Suppressor macrophage treated with lipopolysaccharide for 1 hour (primary cell): ENCODE results near the gene EGLN3.
"Not testable (repeated sequence)": the region's sequence is repeated elsewhere in the genome, so short reads cannot be mapped to it uniquely, and the experiment has no call there.

Experiments used
- DNase-seq, 3 donors: peaks; one replicate each; pipeline ENCODE4 v3.0.0-alpha.2; 2020 to 2022

Gene EGLN3

DNA sequence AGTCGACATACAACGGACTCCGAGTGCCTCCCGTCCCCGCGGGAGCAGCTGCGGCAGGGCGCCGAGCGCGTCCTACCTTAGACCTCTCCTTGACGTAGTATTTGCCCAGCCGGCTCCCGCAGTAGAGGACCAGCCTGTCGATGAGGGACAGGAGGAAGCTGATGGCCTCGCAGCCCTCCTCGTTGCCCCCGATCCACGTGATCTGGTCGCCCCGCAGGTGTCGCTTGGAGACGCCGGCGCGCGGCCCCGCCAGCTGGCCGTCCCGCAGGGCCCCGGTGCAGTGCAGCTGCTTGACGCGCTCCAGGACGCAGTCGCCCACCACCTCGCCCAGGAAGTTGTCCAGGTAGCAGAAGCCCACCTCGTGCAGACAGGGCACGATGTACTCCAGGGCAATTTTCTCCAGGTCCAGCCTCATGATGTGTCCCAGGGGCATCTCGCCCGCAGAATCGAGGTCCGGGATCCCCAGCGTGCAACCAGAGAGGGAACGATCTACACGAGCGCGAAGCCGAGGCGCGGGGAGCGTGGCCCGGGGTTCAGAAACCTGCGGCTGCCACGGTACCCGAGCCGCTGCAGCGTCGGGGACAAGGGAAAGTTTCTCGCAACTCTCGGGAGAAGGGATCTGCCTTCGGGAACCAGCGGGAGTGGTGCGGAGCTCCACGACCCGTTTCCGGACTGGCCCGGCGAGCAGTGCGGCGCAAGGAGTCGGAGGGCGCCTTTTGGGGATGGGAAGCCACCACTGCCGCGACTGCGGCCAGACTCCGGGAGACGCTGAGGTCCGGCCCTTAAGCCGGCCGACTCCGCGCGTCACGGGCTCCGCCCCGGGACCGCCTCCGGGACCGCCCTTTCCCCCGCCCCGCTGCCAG, at the start of gene EGLN3:
EGLN3 (minus strand) TSS at position 755 of the 863 bp plus-strand sequence; CDS start at position 433, 322 bp downstream.
- DNase-seq = peak; percentile 78 to 92 (median 86)

DNA sequence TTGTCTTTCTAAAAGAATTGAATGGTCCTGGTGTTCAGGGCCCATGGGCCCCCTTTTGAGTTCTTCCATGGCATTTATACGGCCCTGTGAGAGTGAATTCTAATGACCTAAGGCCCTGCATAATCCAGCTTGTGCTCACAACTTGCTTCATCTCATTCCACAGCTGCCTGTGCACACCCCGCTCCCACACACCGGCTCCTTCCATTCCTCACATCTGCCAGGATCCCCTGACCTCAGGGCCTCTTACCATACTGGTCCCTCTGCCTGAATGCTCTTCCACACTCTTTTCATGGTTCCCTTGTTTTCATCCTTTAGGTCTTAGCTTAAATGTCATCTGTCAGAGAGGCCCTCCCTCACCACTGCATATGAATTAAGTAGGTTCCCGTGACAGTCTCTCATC, 49.5 kb upstream of the EGLN3 start:
- no peak for DNase-seq

DNA sequence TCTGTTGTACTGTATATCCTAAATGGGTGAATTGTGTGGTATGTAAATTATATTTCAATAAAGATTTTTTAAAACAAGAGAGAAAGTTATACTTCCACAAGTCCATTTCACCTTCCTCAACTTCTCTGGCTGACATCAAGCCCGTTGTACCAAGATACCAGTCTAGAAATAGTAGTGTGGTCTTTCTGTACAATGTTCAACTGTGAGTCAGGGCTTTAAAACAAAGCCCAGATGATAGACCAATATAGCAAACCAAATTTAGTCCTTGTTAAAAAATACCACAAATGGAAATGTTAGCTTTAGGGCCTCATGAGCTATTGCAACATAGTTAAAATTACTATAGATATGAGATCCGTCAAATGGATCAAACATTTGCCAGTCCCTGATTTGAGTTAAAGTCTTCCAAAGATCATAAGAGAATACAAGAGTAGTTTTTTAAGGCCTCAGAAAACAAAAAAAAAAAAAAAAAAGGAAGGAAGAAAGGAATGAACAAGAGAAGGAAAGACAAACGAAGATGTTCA, 49.0 kb upstream of the EGLN3 start:
- no peak for DNase-seq

DNA sequence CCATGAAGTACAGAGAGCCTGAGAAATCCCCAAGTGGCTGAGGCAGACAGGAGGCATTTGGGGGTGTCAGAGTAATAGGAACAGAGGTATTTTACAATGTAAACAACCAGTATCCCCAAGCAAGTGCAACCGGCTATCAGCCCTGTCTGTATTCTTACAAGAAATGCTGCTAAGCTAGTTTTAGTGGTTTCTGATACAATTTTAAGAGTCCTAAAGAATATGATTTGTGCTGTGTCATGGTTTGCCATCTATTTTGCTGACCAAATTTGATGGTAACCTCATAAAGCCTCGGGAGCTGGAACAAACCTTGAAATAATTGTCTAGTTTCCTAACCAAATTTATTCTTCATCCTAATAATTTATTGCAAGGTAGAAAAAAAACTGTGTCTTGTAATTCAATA, 46.7 kb upstream of the EGLN3 start:
- DNase-seq = no peak

DNA sequence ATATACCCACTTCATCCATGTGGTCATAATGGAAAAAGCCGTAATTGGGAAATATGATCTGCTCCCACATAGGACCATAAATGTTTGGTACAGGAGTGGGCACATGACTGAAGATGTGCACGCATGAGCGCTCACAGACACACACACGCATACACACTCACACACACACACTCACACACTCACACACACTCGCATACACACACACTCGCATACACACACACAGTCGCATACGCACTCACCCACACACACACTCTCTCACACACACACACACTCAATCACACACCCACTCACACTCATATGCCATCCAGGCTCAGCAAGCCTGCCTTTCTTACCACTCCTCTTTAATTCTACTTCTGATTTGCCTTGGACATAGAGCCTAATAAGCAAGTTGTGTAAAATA, 45.6 kb upstream of the EGLN3 start:
- DNase-seq = no peak

DNA sequence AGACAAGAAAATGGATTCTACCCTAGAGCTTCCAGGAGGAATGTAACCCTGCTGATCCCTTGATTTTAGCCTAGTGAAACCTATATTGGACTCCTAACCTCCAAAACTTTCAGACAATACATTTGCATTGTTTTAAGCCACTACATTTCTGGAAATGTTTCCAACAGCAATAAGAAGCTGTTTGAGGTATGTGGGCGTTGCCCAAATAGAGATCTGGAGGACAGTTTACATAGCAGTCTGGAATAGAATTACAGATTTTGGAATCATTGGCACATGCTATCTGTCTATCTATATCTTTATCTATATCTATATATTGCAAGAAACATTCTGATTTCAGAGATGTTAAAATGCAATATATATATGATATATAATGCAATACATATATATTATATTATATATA, 42.4 kb upstream of the EGLN3 start:
- DNase-seq = no peak

DNA sequence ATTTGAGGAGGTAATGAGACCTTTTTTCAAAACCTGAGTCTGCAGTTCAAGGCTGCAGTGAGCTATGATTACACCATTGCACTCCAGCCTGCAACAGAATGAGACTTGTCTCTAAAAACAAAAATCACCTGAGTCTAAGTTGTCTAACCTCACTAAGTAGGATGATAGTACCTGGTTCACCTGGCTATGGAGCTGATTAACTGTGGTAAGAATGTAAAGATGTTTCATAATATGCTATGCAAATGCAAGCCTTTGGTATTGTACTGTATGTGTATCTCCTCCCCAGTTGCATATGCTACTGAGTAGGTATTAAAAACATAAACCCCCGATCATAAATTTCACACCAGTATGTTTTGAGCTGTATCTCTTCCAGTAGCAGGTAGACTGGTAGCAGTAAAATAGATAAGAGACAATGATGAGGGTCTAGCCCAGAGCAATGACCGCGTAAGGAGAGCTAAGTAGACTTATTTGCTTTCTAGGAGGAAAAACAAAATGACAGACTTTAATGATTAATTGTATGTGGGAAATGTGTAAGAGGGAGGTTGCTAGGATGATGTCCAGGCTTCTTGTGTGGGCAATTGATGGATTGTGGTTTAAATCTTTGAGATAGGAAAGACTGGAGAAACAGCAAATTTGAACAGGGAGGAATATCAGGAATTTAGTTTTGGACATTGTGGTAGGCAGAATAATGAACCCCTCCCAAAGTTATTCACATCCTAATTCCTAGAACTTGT, 41.6 kb upstream of the EGLN3 start:
- DNase-seq = no peak

DNA sequence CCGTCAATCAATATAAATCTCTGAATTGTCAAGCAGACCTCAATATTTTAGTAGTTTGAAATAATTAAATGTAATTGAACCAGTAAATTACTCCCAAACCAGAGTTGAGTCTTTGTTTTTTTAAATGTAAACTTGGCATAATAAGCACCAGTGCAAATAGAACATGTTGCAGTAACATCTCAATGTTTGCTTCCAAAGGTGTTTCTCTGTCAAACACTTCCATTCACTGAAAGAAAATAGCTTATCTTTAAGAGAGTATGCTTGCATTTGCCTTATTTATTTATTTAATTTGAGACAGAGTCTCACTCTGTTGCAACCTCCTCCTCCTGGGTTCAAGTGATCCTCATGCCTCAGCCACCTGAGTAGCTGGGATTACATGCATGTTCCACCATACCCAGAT, 39.9 kb upstream of the EGLN3 start:
- DNase-seq = no peak

DNA sequence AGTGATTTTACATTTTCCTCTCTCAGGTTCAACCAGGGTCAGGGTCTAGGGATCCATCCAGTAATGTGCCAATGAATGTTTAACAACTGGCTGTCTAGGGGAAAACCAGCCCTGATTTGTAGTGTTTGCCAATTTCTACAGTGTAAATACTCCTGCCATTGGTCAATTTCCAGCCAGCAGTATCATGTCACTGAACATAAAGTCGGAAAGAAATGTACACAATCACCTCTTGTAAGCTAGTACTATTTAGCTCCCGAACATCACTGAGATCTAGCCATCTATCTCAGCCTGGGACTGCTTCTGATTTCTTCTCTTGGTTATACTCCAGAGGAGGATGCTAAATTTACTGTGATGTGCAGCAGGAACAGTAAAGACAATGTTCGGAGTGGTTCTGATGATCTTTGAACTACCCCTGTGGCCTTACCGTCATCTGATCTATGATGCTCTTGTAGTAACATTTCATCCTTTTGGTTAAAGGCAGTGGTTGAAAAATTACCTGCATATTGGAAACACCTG, 36.7 kb upstream of the EGLN3 start:
- DNase-seq = no peak

DNA sequence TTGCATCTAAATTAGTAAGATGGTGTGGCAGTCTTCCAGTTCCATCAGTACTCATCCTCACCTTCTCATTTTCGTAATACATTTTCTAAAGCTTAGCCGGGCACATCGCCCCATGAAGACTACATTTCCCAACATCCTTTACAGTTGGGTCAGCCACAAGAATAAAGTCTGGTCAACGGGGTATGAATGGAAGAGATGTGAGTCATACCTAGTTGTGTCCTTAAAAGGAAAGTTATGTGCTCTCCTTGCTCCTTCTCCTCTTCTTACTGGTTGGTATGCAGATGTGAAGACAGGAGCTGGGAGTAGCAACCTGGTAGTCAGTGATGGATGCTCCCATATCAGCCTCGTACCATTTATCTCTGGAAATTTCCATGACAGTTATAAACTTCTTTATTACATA, 35.9 kb upstream of the EGLN3 start:
- DNase-seq = no peak

DNA sequence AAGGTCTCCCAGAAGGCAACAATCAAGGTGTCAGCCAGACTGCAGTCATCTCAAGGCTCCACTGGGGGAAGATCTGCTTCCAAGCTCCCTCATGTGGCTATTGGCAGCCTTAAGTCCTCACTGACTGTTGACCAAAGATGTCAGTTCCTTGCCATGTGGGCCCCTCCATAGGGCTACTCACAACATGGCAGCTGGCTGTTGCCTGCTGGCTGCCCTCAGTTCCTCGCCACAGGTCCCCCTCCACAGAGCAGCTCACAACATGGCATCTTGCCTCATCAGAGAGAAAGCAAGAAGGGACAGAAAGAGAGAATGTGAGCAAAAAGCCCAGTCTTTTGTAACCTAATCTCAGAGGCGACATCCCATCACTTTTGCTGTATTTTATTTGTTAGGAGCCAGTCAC, 34.4 kb upstream of the EGLN3 start:
- DNase-seq = no peak

DNA sequence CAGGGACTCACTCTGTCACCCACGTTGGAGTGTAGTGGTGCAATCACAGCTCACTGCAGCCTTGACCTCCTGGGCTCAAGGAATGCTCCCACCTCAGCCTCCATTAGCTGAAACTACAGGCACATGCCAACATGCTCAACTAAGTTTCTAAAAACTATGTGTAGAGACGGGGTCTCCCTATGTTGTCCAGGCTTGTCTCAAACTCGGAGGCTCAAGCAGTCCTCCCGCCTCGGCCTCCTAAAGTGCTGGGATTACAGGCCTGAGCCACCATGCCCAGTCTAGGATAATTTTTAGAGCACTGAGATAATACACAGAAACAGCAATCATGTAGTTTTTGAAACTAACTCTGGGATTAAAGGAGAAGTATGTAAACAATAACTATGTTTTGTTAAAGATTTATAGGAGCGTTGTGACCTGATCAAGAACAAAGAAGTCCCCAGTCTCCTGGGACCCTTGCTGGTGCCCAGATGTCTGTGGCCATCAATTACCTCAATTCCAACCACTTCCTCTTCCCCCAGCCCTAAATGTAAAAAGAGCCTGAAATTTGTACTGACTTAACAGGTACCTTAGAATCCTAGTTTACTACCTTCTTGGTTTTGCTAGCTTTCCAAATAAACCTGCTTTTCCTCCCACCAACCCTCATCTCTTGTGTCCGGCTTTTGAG, 28.9 kb upstream of the EGLN3 start:
- no peak for DNase-seq

DNA sequence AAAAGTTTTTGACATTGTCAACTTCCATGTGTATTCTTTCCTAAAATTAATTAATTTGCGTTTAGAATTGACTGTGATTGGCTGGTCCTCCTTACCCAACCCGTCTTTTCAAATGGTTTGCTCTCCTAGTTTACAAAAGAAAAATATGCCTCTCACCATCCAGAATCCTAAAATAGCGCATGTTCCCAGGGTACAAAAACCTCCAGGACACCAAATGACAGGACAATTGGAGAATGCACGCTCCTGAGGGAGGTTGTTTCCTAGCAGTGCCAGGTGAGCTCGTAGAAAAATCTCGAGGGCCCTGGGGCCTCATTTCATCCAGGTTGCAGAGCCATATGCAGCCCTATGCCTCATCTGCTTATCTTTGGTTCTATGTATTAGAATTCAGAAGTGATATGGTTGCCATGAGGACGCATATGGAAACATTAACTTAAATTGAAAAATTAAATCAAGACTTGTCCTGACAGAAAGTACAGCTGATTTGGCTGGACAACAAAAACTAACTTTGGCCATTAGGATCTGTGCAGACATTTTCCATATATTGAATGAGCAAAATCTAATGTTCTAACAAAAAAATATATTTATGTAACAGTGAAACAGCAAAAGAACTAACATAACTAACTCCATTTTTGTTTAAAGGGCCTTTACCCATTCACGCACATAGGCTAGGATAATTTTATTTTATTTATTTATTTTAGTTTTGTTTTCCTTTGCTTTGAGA, 28.2 kb upstream of the EGLN3 start:
- no peak for DNase-seq

DNA sequence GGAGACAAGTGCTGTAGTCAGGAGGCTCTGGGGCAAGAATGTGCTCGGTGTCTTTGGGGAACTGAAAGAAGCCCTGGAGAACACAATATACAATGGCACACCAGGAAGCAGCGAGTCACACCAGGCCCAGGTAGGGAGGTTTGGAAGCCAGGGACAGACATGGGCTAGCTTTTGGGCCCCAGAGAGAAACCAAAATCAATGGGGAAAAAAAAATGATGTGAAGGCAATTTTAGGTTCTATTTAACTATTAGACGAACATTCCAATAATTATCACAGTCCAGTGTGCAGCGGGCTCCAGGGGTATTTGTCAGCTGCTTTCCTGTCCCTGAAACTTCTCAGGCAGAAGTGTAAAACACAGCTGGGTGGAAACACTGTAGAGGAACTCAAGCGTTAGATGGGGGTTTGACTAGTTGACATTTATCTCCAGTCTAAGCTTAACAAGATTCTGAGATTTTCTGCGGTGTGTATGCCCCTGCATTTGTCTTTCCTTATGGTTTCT, 21.8 kb upstream of the EGLN3 start:
- no peak for DNase-seq

DNA sequence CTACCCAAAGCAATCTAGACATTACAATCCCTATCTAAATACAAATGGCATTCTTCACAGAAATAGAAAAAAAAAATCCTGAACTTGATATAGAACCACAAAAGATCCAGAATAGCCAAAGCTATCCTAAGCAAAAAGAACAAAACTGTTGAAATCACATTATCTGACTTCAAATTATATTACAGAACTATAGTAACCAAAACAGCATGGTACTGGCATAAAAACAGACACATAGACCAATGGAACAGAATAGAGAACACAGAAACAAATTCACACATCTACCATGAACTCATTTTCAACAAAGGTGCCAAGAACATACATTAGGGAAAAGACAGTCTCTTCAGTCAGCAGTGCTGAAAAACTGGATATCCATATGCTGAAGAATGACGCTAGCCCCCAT, 19.0 kb upstream of the EGLN3 start:
- DNase-seq = not testable (repeated sequence)

DNA sequence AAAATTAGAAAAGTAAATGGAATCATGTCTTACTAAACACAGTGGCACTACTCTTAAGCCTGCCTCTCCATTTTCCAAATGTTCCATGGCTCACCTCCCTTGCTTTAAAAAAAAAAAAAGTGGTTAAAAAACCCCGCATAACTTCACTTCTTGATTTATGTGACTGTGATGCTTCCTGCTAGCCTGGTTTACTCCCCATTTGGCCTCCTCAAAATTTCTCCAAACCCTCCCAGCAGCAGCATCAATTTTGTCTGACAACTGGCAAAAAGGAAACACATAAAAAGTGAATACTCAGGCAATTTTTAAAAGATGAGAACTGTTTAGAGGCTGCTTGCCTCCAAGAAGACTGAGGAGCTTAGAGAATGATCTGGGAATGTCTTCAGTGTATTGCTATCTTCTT, 17.8 kb upstream of the EGLN3 start:
- no peak for DNase-seq

DNA sequence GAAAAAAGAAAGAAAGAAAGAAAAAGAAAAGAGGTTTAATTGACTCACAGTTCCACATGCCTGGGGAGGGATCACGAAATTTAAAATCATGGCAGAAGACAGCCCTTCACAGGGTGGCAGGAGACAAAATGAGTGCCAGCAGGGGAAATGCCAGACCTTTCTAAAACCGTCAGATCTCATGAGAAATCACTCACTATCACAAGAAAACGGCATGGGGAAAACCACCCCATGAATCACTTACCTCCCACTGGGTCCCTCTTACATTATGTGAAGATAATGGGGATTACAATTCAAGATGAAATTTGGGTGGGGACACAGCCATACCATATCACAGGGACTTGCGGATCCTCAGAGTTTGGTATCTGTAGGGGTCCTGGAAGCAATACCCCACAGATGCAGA, 16.3 kb upstream of the EGLN3 start:
- peak; percentile 35 to 53 (median 36) for DNase-seq

DNA sequence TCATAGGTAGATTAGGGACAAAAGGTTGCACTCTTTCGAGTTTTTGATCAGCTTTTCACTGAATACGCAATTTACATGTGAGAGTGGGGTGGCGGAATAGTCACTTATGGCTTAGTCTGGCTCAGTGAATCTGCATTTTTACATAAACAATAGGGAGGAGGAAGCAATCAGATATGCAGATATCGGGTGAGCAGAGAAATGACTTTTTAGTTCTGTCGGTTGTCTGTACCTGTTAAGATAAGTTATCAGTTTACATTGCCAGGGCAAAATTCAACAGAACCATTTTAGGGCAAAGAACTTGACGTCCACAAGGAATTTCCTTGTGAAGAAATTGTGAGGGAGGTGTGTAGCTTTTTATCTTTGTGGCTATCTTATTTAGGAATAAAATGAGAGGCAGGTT, 15.4 kb upstream of the EGLN3 start:
- DNase-seq = no peak

DNA sequence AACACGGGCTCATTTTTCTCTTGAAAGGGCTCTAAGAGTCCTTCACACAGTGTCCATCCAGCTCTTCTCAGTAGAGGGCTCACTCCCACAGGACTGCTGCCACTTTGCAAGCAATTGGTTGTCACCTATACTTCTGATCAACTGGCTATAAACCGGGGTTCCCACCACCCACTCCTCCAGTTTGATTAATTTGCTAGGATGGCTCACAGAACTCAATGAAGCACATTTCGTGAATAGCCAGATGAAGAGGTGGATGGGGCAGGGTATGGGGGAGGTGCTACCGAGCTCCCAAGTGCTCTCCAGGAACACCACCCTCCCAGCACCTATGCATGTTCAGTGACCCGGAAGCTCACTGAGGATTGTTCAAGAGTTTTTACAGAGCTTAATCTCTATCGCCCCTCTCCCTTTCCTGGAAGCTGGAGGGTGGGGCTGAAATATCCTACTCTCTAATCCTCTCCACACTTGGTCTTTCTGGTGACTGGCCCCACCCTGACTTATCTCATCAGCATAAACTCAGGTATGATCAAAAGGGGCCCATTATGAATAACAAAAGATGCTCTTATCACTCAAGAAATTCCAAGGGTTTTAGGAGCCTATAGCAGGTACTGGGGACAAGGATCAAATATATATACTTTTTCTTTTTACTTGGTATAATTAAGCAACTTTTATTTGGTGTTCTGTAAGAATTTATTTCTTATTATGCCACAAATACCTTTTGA, 13.9 kb upstream of the EGLN3 start:
- no peak for DNase-seq

DNA sequence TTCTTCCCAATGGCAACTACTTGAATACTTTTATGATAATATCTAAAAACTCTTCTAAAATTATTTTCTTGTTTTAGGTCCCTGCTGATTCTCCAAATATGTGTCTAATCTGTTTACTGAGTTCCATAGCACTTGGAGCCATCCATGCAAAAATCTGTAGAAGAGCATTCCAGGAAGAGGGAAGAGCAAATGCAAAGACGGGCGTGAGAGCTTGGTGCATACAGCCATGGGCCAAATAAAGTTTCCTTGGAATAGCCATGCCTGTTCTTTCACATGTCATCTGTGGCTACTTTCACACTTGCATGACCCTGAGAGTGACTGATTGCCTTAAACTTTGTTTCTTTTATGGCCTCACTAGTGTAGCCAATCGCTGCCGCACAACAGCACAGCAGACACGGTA, 13.0 kb upstream of the EGLN3 start:
- DNase-seq = no peak

DNA sequence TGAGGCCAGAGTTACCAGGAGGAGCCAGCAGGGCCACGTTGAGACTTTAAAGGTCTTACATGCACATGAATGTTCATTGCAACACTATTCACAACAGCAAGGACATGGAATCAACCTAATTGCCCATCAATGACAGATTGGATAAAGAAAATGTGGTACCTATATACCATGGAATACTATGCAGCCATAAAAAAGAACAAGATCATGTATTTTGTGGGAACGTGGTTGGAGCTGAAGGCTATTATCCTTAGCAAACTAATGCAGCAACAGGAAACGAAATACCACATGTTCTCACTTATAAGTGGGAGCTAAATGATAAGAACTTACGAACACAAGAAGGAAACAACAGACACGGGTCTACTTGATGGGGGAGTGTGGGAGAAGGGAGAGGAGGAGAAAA, 11.6 kb upstream of the EGLN3 start:
- DNase-seq = not testable (repeated sequence)

DNA sequence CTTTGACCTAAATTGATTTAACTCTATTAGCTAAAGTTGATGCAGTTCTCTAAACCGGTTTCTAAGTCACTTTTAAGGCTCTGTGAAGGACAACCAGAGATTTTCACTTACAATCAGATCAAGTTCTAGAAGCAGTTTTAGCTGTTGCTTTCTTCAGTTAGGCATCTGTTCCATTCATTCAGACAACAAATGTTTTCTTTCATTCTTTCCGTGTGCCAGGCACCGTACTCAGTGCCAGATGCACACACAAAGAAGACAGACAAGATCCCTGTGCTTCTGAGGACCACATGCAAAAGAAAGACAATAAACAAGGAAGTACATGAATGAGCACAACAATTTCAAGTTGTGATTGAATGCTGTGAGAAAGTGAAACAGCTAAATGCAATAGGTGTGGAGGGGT, 11.1 kb upstream of the EGLN3 start:
- DNase-seq = no peak
